HG02571 (cell line): ENCODE results near the gene ERCC6L.
"Not testable (repeated sequence)": the region's sequence is repeated elsewhere in the genome, so short reads cannot be mapped to it uniquely, and the experiment has no call there.

ENCODE experiments used
- ATAC-seq: cut with Tn5 transposase; IDR thresholded peaks from one replicate; pipeline ENCODE4 v1.9.1; 2021; ENCODE audit warnings: mild to moderate bottlenecking, moderate library complexity; ENCODE audit not compliant: unreplicated experiment

Gene ERCC6L

GRCh38 chrX:72247206-72247942, 8.5 kb upstream of the ERCC6L start:
- ATAC-seq = no peak

- no peak for ATAC-seq
Observed at GRCh38 chrX:72245461-72246089, 6.7 kb upstream of the ERCC6L start.

GRCh38 chrX:72243472-72243871, 4.6 kb upstream of the ERCC6L start:
- ATAC-seq = no peak

GRCh38 chrX:72240976-72241375, 2.1 kb upstream of the ERCC6L start:
- no peak for ATAC-seq

GRCh38 chrX:72238183-72238582, 644 bp downstream of the ERCC6L start:
- ATAC-seq = no peak

- ATAC-seq = no peak
Observed at GRCh38 chrX:72236841-72237240, 2.0 kb downstream of the ERCC6L start.

GRCh38 chrX:72230290-72230689, 8.5 kb downstream of the ERCC6L start:
- ATAC-seq = no peak

- not testable (repeated sequence) for ATAC-seq
Observed at GRCh38 chrX:72220375-72220774, 18.5 kb downstream of the ERCC6L start.

- ATAC-seq = no peak
Observed at GRCh38 chrX:72216973-72217372, 21.9 kb downstream of the ERCC6L start.

GRCh38 chrX:72208126-72208800, 30.6 kb downstream of the ERCC6L start:
- ATAC-seq = no peak

GRCh38 chrX:72207366-72207765, 31.5 kb downstream of the ERCC6L start:
- no peak for ATAC-seq

- no peak for ATAC-seq
Observed at GRCh38 chrX:72205706-72206105, 33.1 kb downstream of the ERCC6L start.

- ATAC-seq = no peak
Observed at GRCh38 chrX:72203421-72203820, 35.4 kb downstream of the ERCC6L start.

GRCh38 chrX:72202792-72203401, 35.9 kb downstream of the ERCC6L start:
- ATAC-seq = no peak

GRCh38 chrX:72201836-72202536, 36.8 kb downstream of the ERCC6L start:
- ATAC-seq = no peak

- no peak for ATAC-seq
Observed at GRCh38 chrX:72182924-72183323, 55.9 kb downstream of the ERCC6L start.

- peak; percentile 96 for ATAC-seq
Observed at GRCh38 chrX:72181178-72182125, 57.4 kb downstream of the ERCC6L start, which contains the start of gene PIN4. PIN4 (plus strand) TSS chrX:72181757; CDS start chrX:72181786, 29 bp downstream.

- ATAC-seq = no peak
Observed at GRCh38 chrX:72180539-72180938, 58.3 kb downstream of the ERCC6L start.

GRCh38 chrX:72176981-72177380, 61.8 kb downstream of the ERCC6L start:
- no peak for ATAC-seq

GRCh38 chrX:72176289-72176688, 62.5 kb downstream of the ERCC6L start:
- ATAC-seq = not testable (repeated sequence)
